A549 (cell line): ENCODE data around the gene SYT13.

Experiments used
- EP300 ChIP-seq, 2 experiments: fragments of >200 bp; sonication (Bioruptor Twin); formaldehyde crosslinking; IDR thresholded peaks; 2 replicates in 1 of 2; 3 replicates in 1 of 2; pipeline ENCODE4 v1.6.1; 2016 to 2017
- RAD21 ChIP-seq, 2 experiments: fragments of >200 bp in 1 of 2; sonication (Bioruptor Twin) in 1 of 2; formaldehyde crosslinking in 1 of 2; IDR thresholded peaks in 1 of 2; conservative IDR thresholded peaks in 1 of 2; 2 replicates in 1 of 2; 3 replicates in 1 of 2; pipeline ENCODE4 v1.6.1; 2012 to 2018; ENCODE audit warnings: inconsistent platforms in 1 of 2
- TF ChIP-seq, protein P1 (sequence below): fragments of >200 bp; sonication (Bioruptor Twin); formaldehyde crosslinking; IDR thresholded peaks from 3 replicates; pipeline ENCODE4 v1.5.1; 2016

DNA sequence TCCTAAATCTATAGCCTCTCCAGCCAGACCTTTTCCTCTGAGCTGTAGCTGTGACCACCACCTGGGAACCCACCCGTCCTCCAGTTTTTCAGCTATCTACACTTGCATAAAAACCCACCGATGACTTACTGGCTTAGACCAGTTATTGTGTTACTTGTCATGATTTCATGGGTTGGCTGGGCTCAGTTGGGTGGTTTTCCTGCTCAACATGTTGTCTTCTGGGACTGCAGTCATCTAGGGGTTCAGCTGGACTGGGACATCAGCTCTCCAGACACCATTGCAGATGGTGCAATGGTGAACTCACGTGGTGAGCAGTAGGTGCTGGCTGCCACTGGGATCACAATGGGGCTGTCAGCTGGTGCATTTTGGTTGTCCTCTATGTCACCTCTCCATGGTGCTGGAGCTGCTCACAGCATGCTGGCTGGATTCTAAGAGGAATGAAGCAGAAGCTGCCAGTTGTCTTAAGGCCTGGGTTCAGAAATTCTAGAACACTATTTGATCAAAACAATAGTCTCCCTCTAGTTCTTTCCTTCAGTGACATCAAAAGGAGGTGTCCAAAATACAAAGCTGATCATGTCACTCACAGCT lies 1.3 kb upstream of the SYT13 start:
- TF ChIP-seq, protein P1, sequence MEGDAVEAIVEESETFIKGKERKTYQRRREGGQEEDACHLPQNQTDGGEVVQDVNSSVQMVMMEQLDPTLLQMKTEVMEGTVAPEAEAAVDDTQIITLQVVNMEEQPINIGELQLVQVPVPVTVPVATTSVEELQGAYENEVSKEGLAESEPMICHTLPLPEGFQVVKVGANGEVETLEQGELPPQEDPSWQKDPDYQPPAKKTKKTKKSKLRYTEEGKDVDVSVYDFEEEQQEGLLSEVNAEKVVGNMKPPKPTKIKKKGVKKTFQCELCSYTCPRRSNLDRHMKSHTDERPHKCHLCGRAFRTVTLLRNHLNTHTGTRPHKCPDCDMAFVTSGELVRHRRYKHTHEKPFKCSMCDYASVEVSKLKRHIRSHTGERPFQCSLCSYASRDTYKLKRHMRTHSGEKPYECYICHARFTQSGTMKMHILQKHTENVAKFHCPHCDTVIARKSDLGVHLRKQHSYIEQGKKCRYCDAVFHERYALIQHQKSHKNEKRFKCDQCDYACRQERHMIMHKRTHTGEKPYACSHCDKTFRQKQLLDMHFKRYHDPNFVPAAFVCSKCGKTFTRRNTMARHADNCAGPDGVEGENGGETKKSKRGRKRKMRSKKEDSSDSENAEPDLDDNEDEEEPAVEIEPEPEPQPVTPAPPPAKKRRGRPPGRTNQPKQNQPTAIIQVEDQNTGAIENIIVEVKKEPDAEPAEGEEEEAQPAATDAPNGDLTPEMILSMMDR: no peak
- TF ChIP-seq RAD21 (conservative IDR thresholded peaks at IDR 0.05 in 1 of 2, IDR thresholded peaks at IDR 0.05 in 1 of 2): no peak
- no peak for TF ChIP-seq EP300 (IDR thresholded peaks at IDR 0.05)
